ENCODE results near the gene TMEM198.

Gene TMEM198

GRCh38 chr2:219553168-219553417, 9.3 kb downstream of the TMEM198 start:
- DNase-seq (ENCODE audit: extremely low spot score): no peak
- ChIA-PET POLR2A (interaction anchor here (1.2 to 1.9 kb wide), 4 partner anchors 7 to 132 kb away, joined by 4 to 7 read pairs (median 6); partner anchors contain the start of gene STK11IP), CTCF (interaction anchor here (1.0 to 1.3 kb wide), 2 partner anchors 12 to 57 kb away, joined by 3 to 4 read pairs; a partner anchor contains a TSS)
- no peak for TF ChIP-seq SUZ12 (IDR thresholded peaks at IDR 0.05)
- TF ChIP-seq FOXK2 (IDR thresholded peaks at IDR 0.05): no peak
- no peak for TF ChIP-seq ARNT (IDR thresholded peaks at IDR 0.05)
- no peak for TF ChIP-seq BHLHE40 (IDR thresholded peaks at IDR 0.05; ENCODE audit: borderline replicate concordance)
- no peak for TF ChIP-seq L3MBTL2 (conservative IDR thresholded peaks at IDR 0.05)
- no peak for TF ChIP-seq SP1 (IDR thresholded peaks at IDR 0.05)
- TF ChIP-seq ELF4 (IDR thresholded peaks at IDR 0.05): no peak

GRCh38 chr2:219553463-219553963, 9.7 kb downstream of the TMEM198 start:
- DNase-seq (ENCODE audit: extremely low spot score): no peak
- TF ChIP-seq ZNF384 (IDR thresholded peaks at IDR 0.05) (no peak), ARNT (IDR thresholded peaks at IDR 0.05) (no peak), NFRKB (IDR thresholded peaks at IDR 0.05) (no peak), CTBP1 (IDR thresholded peaks at IDR 0.05; ENCODE audit: borderline replicate concordance) (no peak), TARDBP (IDR thresholded peaks at IDR 0.05) (no peak), FOXK2 (IDR thresholded peaks at IDR 0.05) (no peak), LEF1 (IDR thresholded peaks at IDR 0.05; ENCODE audit: borderline replicate concordance) (no peak), SUZ12 (IDR thresholded peaks at IDR 0.05) (no peak), FOXA1 (IDR thresholded peaks at IDR 0.05) (no peak), L3MBTL2 (conservative IDR thresholded peaks at IDR 0.05) (no peak), FOXM1 (IDR thresholded peaks at IDR 0.05; ENCODE audit: borderline replicate concordance) (no peak), SP1 (IDR thresholded peaks at IDR 0.05) (no peak), PKNOX1 (IDR thresholded peaks at IDR 0.05) (no peak), HDGF (IDR thresholded peaks at IDR 0.05; ENCODE audit: borderline replicate concordance) (no peak)
- CTCF ChIA-PET: interaction anchor here (1.3 kb wide), 1 partner anchor 58 kb away, joined by 3 read pairs; a partner anchor contains a TSS
- POLR2A ChIA-PET: interaction anchor here (1.5 to 1.9 kb wide), 2 partner anchors 17 to 132 kb away, joined by 4 to 6 read pairs; no protein-coding TSS in a partner anchor

GRCh38 chr2:219554350-219554749, 10.5 kb downstream of the TMEM198 start:
- ChIA-PET POLR2A (no interaction called here), CTCF (no interaction called here)
- no peak for DNase-seq (ENCODE audit: extremely low spot score)
- TF ChIP-seq NFRKB (IDR thresholded peaks at IDR 0.05) (no peak), ARNT (IDR thresholded peaks at IDR 0.05) (no peak)

- TF ChIP-seq SP1 (IDR thresholded peaks at IDR 0.05): no peak
- TF ChIP-seq PKNOX1 (IDR thresholded peaks at IDR 0.05): no peak
- TF ChIP-seq FOXK2 (IDR thresholded peaks at IDR 0.05): no peak
- no peak for TF ChIP-seq NFRKB (IDR thresholded peaks at IDR 0.05)
- ChIA-PET CTCF (no interaction called here), POLR2A (interaction anchor here (0.6 kb wide), 1 partner anchor 11 kb away, joined by 3 read pairs; no protein-coding TSS in a partner anchor)
These were observed 12.1 kb downstream of the TMEM198 start for GRCh38 chr2:219555956-219556355.

GRCh38 chr2:219556413-219556812, 12.6 kb downstream of the TMEM198 start:
- CTCF ChIA-PET: no interaction called here
- TF ChIP-seq L3MBTL2 (conservative IDR thresholded peaks at IDR 0.05) (no peak), SP1 (IDR thresholded peaks at IDR 0.05) (no peak)
- no peak for DNase-seq (ENCODE audit: extremely low spot score)
- POLR2A ChIA-PET: interaction anchor here (0.6 kb wide), 1 partner anchor 12 kb away, joined by 3 read pairs; no protein-coding TSS in a partner anchor

More at GRCh38 chr2:219555956-219556355, 12.1 kb downstream of the TMEM198 start:
- no peak for DNase-seq (ENCODE audit: extremely low spot score)

- ChIA-PET POLR2A (no interaction called here), CTCF (no interaction called here)
- no peak for DNase-seq (ENCODE audit: extremely low spot score)
These were observed 13.5 kb downstream of the TMEM198 start for GRCh38 chr2:219557320-219557719.

More at GRCh38 chr2:219557320-219557719, 13.5 kb downstream of the TMEM198 start:
- TF ChIP-seq FOXA1 (IDR thresholded peaks at IDR 0.05) (no peak), PKNOX1 (IDR thresholded peaks at IDR 0.05) (no peak)

Measured in HEK293T (cell line).